CD4-positive, alpha-beta T cell treated with Interleukin-15 for 1 hour (primary cell): ENCODE measurements around the gene ATAD1.

Source experiments
- DNase-seq: peaks from one replicate; pipeline ENCODE4 v3.0.0-alpha.2; 2020

The ATAD1 gene

GRCh38 chr10:87705339-87705738, 112.7 kb downstream of the ATAD1 start:
- DNase-seq = no peak

- DNase-seq = no peak
These were observed 114.3 kb downstream of the ATAD1 start for GRCh38 chr10:87703771-87704170.

GRCh38 chr10:87702973-87703294, 115.1 kb downstream of the ATAD1 start:
- no peak for DNase-seq

- no peak for DNase-seq
These were observed 115.6 kb downstream of the ATAD1 start for GRCh38 chr10:87702260-87702972.
